GM10847 (cell line): ENCODE measurements around the gene LRRC8B.

Experiments
- POLR2A ChIP-seq: IDR thresholded peaks from 2 replicates; pipeline ENCODE4 v1.6.1; 2011; ENCODE audit not compliant: insufficient read length; ENCODE audit errors: extremely low read depth

The LRRC8B gene

DNA sequence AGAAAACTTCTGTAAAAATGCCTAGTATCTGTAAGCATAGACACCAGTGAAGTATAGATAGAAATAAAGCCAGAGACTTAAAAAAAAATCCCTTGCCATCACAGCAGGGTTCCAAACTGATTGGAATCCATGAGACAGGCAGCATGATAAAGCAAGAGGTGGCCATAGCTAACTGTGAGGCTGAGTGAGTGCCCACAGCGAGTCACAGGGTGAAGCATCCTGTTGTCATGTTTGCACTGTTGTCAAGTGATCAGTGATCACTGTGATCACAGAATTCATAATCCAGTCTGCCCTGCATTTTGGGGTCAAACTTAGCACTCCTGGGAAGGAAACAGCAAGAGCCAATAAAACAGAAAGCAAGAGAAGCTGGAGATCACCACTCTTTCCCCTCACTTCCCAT, 33.3 kb downstream of the LRRC8B start:
- TF ChIP-seq POLR2A = no peak

DNA sequence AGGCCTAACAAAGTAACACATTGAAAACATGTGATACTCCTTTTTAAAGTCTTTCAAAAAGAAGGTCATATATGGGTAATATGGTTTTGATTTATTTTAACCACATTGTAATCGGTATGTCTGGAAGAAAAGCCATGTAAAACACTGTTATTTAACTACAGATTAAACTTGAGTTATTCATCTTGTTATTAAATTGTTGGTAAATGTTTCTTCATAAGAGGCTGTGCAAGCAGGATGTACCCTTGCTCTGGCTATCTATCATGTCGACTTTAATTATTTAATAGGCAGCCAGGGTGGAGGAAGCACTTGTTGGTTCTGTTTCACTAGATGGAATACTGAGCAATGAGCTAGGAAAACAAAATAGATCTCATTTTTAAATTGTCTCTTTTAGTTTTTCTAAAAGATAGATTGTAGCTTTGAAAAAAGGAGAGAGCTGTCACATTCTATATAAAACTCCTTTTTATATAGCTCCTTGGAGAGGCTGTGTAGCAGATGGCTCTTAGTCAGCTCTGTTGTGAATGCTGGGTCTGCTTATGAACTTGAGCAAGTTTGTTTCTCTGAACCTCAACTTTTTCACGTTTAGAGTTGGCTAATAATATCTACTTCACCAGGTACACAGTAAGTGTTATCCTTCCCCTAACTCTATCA, 39.5 kb downstream of the LRRC8B start:
- no peak for TF ChIP-seq POLR2A

DNA sequence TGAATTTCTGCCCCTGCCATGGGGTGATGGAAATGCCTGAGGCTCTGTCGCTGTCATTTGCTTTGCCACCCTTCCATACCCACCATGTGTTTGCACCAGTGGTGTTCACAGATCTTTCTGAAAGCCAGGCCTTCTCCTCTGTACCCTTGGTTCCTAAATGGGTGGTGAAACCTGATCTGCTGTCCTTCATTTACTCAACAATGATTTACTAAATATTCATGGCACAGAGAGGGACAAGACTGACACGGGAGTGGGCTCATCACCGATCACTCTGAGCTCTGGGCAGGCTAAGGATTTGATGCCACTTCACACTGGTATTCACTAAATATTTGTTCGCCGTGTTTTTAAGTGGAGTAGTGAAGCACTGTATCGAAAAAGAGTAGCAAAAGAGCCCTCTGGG, 40.9 kb downstream of the LRRC8B start:
- no peak for TF ChIP-seq POLR2A

DNA sequence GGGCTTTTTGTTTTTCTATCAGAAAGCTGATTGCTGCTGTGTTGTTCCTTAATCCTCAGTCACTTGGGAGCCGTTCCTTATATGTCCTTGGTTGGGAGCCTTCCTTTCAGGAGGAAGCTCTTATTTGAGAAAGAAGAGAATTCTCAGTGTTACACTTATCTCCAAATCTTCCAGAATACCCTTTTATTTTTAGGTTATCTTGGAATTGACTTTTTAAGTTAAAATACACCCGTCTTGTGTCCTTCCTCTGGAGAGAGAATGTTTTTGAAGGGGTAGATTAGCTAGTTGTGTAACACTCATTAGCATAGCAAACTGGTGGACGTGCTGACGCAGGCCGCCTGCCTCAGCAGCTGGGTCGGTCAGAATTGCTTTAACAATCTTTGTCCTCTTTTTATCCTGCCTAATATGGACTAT, 42.1 kb downstream of the LRRC8B start:
- TF ChIP-seq POLR2A = no peak

DNA sequence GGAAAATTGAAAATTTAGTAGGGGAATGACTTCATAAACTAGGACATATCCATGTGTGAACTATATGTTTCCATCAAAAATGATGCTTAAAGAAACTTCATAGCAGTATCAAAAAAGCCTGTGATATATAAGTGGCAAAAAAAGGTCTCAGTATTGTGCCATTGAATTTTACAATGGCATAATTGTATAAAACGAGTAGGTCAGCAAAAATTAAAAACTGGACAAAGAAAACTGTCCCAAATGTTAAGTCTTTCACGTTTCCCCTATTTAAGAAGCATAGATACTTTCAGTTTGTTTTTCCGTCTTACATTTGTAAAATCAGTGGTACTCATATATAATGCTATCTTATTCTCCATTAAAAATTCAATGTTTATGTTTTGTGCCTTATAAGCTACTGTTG, 43.2 kb downstream of the LRRC8B start:
- TF ChIP-seq POLR2A = no peak

DNA sequence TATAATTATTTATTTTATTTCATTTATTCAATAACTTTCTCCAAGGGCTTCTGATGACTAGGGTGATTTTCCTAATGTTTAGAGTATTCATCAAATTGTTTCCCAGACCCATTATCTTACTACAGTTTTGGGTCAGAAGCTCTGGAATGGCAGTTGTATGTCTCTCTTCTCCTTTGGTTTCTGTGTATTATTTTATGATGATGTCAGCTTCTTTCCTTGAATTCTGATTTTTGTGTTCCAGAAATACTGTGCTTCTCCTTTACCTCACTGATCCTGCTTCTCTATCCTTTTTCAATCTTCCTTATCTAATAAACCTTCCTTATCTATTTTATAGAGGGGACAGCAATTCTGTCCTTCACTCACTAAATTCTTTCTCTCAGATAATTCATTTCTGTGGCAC, 48.8 kb downstream of the LRRC8B start:
- no peak for TF ChIP-seq POLR2A

DNA sequence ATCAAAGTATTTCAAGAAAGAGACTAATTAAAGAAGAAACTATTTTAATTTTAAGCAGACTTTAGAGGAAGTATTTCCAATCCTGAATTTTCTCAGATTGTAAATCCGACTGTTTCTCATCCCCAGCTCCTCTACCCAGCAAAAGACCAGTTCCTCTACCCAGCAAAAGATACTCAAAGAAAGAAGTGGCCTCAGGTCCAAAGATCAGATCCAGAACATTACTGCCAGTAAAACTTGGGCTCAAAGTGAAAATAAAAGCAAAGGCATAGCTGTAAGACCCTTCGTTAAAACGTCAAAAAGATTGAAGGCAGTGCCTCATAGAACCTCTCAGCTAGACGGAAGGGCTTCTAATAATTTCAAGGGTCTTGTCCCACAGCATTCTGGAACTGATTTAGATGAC, 50.0 kb downstream of the LRRC8B start:
- TF ChIP-seq POLR2A = no peak

DNA sequence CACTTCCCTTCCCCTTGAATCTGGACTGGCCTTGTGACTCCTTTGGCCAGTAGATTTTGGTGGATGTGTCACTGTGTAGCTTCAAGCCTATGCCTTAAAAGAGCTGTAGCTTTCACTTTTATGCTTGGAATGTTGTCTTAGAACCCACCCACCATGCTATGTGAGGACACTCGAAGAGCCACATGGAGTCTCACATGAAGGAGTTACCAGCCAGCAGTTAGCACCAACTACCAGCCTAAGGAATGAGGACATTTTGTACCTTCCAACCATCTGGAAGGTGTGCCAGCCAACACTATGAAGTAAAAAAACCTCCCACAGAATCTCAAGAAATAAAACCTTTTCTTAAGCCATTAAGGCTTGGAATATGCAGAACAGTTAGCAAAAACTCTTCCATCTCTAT, 50.6 kb downstream of the LRRC8B start:
- no peak for TF ChIP-seq POLR2A

DNA sequence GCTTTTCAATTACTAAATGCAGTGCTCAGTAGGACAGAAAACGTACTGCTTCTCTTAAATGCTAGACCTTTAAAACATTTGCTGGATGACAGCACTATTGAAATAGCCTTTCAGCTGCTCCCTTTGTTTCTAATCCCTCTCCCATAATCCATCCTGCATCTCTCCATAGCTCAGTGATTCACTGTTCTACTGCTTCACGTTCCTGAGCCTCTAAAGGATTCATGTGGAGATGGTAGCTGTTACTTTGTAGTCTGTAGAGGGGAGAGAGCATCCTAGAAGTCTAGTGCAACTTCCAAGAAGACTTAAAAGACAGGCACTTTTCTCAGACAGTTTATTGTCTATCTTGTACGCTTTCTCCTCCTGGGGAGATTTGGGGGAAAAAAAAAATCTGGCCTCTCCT, 51.4 kb downstream of the LRRC8B start:
- TF ChIP-seq POLR2A = no peak

DNA sequence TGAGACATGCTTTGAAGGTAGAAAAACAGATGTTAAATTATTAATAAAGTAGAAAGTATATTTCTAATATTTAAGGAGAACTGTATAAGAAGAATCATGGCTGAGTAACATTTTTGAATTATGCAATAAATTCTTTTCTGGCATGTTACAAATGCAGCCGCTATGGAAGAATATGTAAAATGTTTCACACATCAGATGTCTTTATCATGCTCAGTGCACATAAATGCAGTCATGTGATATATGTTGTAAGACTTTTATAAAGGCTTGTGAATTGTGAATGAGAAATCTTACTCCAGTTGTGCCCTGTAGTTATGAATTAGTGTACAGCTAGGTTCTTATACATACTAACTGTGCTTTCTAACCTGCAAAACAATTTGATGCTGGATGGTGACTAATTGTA, 53.5 kb downstream of the LRRC8B start:
- no peak for TF ChIP-seq POLR2A

DNA sequence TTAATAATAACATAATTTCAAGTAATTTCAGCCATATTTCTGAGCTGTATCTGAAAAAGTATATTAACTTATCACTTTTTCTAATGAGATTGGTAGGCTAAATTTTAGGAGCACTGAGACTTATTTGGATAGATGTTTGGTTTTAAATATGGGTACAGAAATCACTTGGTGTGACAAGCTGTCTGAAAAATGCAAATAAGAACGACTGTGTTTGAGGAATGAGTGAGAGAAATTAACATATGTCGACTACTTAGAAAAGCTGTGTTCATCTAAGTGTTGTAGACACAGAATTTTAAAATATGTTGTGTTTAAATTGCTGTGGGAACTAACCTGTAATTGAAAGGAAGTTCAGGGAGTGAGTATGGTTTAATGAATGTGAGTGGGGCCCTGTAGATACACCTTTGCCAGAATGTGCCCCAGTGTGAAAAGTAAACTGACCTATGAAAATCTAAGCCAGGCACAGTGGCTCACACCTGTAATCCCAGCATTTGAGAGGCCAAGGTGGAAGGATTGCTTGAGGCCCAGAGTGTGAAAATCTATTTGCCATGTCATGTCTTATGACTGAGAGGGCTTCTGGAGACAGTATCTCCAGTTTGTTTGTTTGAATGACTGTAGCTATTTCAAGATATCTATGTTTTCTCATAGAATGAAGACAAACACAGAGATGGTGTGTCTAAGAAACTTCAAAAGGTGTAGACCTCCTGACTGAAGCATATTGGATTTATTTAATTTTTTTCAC, 54.5 kb downstream of the LRRC8B start:
- no peak for TF ChIP-seq POLR2A

DNA sequence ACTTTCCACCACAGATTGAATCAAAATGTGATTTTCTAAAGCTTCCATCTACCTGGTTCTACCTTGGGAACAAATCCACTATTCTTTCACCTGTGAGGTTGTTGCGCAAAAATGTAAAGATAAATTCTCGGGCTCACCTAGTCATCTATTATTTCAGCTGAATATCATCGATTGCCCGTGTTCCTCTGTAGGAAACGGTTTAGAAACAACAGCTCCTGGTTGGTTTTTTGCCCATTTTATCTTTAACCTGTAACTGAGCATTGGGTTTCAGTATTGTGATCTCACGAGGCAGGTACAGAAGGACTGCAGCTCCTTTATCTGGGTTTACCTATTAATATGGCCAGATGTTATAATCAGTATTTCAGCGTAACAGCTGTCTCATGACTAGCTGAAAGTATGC, 55.4 kb downstream of the LRRC8B start:
- no peak for TF ChIP-seq POLR2A

DNA sequence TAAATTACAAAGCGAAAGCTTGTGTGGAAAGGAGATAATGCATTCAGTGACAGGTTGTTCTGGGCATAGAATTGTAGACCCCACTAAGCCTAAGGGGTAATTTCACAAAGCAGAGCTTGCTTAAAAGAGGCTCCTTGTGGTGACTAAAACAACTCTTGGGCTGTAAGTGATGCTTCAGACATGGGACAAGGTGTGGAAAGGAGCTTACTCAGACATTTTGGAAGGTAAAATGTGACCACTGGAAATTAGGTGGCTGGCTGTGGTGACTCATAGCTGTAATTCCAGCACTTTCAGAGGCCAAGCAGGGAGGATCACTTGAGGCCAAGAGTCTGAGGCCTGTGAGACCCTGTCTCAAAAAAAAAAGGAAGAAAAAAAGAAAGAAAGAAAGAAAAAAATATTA, 57.2 kb downstream of the LRRC8B start:
- no peak for TF ChIP-seq POLR2A

DNA sequence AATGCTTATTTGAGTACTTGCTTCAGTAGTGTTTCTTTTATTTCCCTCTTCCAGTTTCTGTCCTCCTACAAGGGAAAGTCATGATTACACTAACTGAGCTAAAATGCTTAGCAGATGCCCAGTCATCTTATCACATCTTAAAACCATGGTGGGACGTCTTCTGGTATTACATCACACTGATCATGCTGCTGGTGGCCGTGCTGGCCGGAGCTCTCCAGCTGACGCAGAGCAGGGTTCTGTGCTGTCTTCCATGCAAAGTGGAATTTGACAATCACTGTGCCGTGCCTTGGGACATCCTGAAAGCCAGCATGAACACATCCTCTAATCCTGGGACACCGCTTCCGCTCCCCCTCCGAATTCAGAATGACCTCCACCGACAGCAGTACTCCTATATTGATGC, 57.9 kb downstream of the LRRC8B start:
- TF ChIP-seq POLR2A = no peak

DNA sequence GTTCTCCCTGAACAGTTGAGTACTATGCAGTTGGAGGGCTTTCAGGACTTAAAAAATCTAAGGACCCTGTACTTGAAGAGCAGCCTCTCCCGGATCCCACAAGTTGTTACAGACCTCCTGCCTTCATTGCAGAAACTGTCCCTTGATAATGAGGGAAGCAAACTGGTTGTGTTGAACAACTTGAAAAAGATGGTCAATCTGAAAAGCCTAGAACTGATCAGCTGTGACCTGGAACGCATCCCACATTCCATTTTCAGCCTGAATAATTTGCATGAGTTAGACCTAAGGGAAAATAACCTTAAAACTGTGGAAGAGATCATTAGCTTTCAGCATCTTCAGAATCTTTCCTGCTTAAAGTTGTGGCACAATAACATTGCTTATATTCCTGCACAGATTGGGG, 59.6 kb downstream of the LRRC8B start:
- TF ChIP-seq POLR2A = no peak

DNA sequence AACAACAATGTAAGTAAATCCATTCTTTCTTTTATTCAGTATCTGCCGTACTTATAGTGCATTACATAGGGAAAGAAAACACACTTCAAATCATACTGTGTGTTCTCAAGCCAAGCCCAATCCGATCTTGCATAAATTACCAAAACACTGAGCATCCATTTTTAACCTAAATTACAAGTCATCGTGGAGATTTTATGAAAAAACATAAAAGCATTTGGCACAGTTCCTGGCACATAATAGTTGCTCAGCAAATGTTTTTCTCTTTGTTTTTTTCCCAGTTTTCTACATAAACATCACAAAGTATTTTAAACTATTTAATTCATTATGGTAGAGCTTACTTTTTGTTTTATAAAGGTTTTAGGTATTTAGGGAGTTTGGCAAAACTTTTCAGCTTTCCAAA, 60.2 kb downstream of the LRRC8B start:
- TF ChIP-seq POLR2A = no peak

DNA sequence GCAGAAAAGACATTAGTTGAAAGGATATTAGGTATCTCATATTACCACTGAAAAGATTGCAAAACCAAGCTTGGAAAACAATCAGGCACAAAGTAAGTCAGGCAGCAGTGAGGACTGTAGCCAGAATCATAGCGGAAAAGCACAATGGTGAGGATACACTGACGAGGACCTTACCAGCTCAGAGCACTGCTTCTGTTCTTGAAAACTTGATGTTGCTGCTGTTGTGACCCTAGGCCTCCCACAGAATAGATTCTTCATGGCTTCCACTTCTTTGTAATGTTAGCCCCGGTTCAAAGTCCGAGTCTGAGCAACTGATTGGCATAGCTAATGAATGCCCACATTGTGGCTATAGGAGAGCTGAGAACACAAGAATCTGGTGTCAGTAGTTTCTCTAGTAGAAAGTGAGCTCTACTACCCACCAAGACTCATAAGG, 63.1 kb downstream of the LRRC8B start:
- TF ChIP-seq POLR2A = no peak
